IMR-90 (cell line): ENCODE results near the gene FBXO17. TPM values are rescaled to one million over a fixed set of nuclear protein-coding genes. Genes with fewer than 3 reads are reported as not detected.

Experiments
- ATAC-seq: fragments of 200-7000 bp; cut with Tn5 transposase; 2 replicates; pipeline ENCODE4 v1.9.1; 2020; ENCODE audit warnings: low read depth, mild to moderate bottlenecking, moderate library complexity
- BruUV-seq: library from RNA; stranded (reverse); fragments of 400-500 nt; replicated peaks from 2 replicates; lab custom pipeline; 2021; lab: Mats Ljungman, UMichigan
- CTCF ChIA-PET: fragments of 300-600 bp; formaldehyde crosslinking; extraction: SDS; loops from one replicate; lab custom pipeline; 2021; ENCODE audit warnings: antibody characterized with exemption; lab: Yijun Ruan, JAX
- POLR2A ChIA-PET: fragments of 300-600 bp; sonication (Branson Sonifier 250); formaldehyde crosslinking; loops from one replicate; lab custom pipeline; 2022; ENCODE audit warnings: antibody characterized with exemption; ENCODE audit not compliant: unreplicated experiment; lab: Charles Lee
- DNase-seq: peaks from one replicate; pipeline ENCODE4 v3.0.0; 2013
- H2AFZ ChIP-seq: replicated peaks from 2 replicates; pipeline ENCODE3; 2013; ENCODE audit warnings: low read length, mild to moderate bottlenecking; ENCODE audit not compliant: poor library complexity
- H2AK5ac ChIP-seq: 2 replicates; pipeline ENCODE4 v1.6.1; 2013; ENCODE audit warnings: low read depth, low read length, inconsistent platforms
- H2AK9ac ChIP-seq: replicated peaks from 2 replicates; pipeline ENCODE3; 2013; ENCODE audit warnings: mild to moderate bottlenecking, low read depth, low read length, moderate library complexity; ENCODE audit not compliant: poor library complexity
- H2BK120ac ChIP-seq: 2 replicates; pipeline ENCODE4 v1.6.1; 2013; ENCODE audit warnings: low read depth, low read length, inconsistent platforms
- H2BK15ac ChIP-seq: 3 replicates; pipeline ENCODE4 v1.6.1; 2013; ENCODE audit warnings: low read depth, low read length, inconsistent platforms
- H2BK20ac ChIP-seq: 2 replicates; pipeline ENCODE4 v1.6.1; 2013; ENCODE audit warnings: low read depth, mild to moderate bottlenecking, inconsistent platforms, low read length, moderate library complexity
- H2BK5ac ChIP-seq: 2 replicates; pipeline ENCODE4 v1.6.1; 2013; ENCODE audit warnings: mild to moderate bottlenecking, low read depth, low read length, inconsistent platforms; ENCODE audit not compliant: poor library complexity, severe bottlenecking
- H3K14ac ChIP-seq: replicated peaks from 2 replicates; pipeline ENCODE4 v1.6.1; 2013; ENCODE audit warnings: low read depth, low read length, inconsistent platforms
- H3K18ac ChIP-seq: 2 replicates; pipeline ENCODE4 v1.6.1; 2013; ENCODE audit warnings: low read depth, low read length, control low read depth
- H3K23ac ChIP-seq: 2 replicates; pipeline ENCODE4 v1.6.1; 2013; ENCODE audit warnings: low read depth, low read length, inconsistent platforms
- H3K27ac ChIP-seq: 2 replicates; pipeline ENCODE4 v1.5.1; 2013; ENCODE audit warnings: mild to moderate bottlenecking, control low read depth, low read length; ENCODE audit not compliant: insufficient read depth
- H3K27me3 ChIP-seq: 2 replicates; pipeline ENCODE4 v1.6.1; 2013; ENCODE audit warnings: low read length; ENCODE audit not compliant: control insufficient read depth, insufficient read depth
- H3K36me3 ChIP-seq: 2 replicates; pipeline ENCODE4 v1.6.1; 2013; ENCODE audit warnings: low read length, mixed read lengths; ENCODE audit not compliant: control insufficient read depth, insufficient read depth
- H3K4ac ChIP-seq: 2 replicates; pipeline ENCODE4 v1.6.1; 2013; ENCODE audit warnings: low read depth, low read length, inconsistent platforms
- H3K4me1 ChIP-seq: 2 replicates; pipeline ENCODE4 v1.6.1; 2013; ENCODE audit warnings: low read length, mixed read lengths; ENCODE audit not compliant: control insufficient read depth, insufficient read depth
- H3K4me2 ChIP-seq: 2 replicates; pipeline ENCODE4 v1.6.1; 2013; ENCODE audit warnings: low read depth, mild to moderate bottlenecking, control low read depth, low read length, moderate library complexity
- H3K4me3 ChIP-seq: 2 replicates; pipeline ENCODE4 v1.5.1; 2013; ENCODE audit warnings: low read depth, mild to moderate bottlenecking, control low read depth, low read length, moderate library complexity; ENCODE audit not compliant: insufficient read depth
- H3K56ac ChIP-seq: 2 replicates; pipeline ENCODE4 v1.6.1; 2013; ENCODE audit warnings: low read length, inconsistent platforms; ENCODE audit not compliant: insufficient read depth; ENCODE audit errors: extremely low read depth
- H3K79me1 ChIP-seq, 2 experiments: 2 replicates each; pipeline ENCODE4 v1.6.1; 2013; ENCODE audit warnings: low read length in 2 of 2, inconsistent platforms in 1 of 2, low read depth in 1 of 2
- H3K9ac ChIP-seq: 2 replicates; pipeline ENCODE4 v1.6.1; 2013; ENCODE audit warnings: low read depth, low read length, control low read depth
- H3K9me1 ChIP-seq: 2 replicates; pipeline ENCODE4 v1.6.1; 2013; ENCODE audit warnings: low read length, inconsistent platforms; ENCODE audit not compliant: insufficient read depth
- H3K9me3 ChIP-seq: 2 replicates; pipeline ENCODE4 v1.6.1; 2013; ENCODE audit warnings: low read length; ENCODE audit not compliant: control insufficient read depth, insufficient read depth
- H4K20me1 ChIP-seq: 2 replicates; pipeline ENCODE4 v1.6.1; 2013; ENCODE audit warnings: low read length, inconsistent platforms; ENCODE audit not compliant: insufficient read depth
- H4K5ac ChIP-seq: 2 replicates; pipeline ENCODE4 v1.6.1; 2013; ENCODE audit warnings: mild to moderate bottlenecking, low read depth, low read length, control low read depth
- H4K8ac ChIP-seq, 2 experiments: 2 replicates each; pipeline ENCODE4 v1.6.1; 2013; ENCODE audit warnings: low read depth in 2 of 2, low read length in 2 of 2, control low read depth in 1 of 2, inconsistent platforms in 1 of 2
- H4K91ac ChIP-seq: 2 replicates; pipeline ENCODE4 v1.6.1; 2013; ENCODE audit warnings: low read depth, low read length, inconsistent platforms; ENCODE audit not compliant: insufficient read depth
- BHLHE40 ChIP-seq: fragments of 150-350 bp; IDR thresholded peaks from 2 replicates; pipeline ENCODE4 v1.6.1; 2016; ENCODE audit warnings: mild to moderate bottlenecking, low read depth, low read length
- CEBPB ChIP-seq: IDR thresholded peaks from 2 replicates; pipeline ENCODE4 v1.6.1; 2012; ENCODE audit warnings: low read depth, low read length, improper control_type of control experiment
- MXI1 ChIP-seq: IDR thresholded peaks from 2 replicates; pipeline ENCODE4 v1.6.1; 2012; ENCODE audit warnings: low read depth, mild to moderate bottlenecking, low read length, moderate library complexity, borderline replicate concordance
- NFE2L2 ChIP-seq: fragments of 150-350 bp; IDR thresholded peaks from 2 replicates; pipeline ENCODE4 v1.6.1; 2016; ENCODE audit warnings: low read depth, mild to moderate bottlenecking, low read length
- RCOR1 ChIP-seq: IDR thresholded peaks from 2 replicates; pipeline ENCODE4 v1.6.1; 2012; ENCODE audit warnings: mild to moderate bottlenecking, low read length, improper control_type of control experiment; ENCODE audit not compliant: insufficient replicate concordance
- RFX5 ChIP-seq: IDR thresholded peaks from 2 replicates; pipeline ENCODE4 v1.8.0; 2012; ENCODE audit warnings: low read depth, mild to moderate bottlenecking, low read length, moderate library complexity
- SMC3 ChIP-seq: fragments of 150-350 bp; IDR thresholded peaks from 2 replicates; pipeline ENCODE4 v1.6.1; 2016; ENCODE audit warnings: low read depth, mild to moderate bottlenecking, antibody characterized with exemption, low read length, moderate library complexity
- WGBS, 2 experiments: methylation state at CpG; one replicate each; pipeline versions ENCODE4 v1.1.5 to v1.1.7; 2013; ENCODE audit warnings: missing lambda C conversion rate in 2 of 2; ENCODE audit not compliant: insufficient read length in 1 of 2; ENCODE audit errors: extremely low coverage in 2 of 2; 5-methylcytosine and 5-hydroxymethylcytosine counted together
- dilution Hi-C: fragments of 300-500 bp; cut with HindIII; formaldehyde crosslinking; loops from one replicate; pipeline ENCODE4 v1.14.3; 2018; ENCODE audit warnings: low sequenced_read_pairs; ENCODE audit not compliant: unreplicated experiment
- in situ Hi-C: fragments of 300-500 bp; cut with MboI; formaldehyde crosslinking; loops from 3 replicates; pipeline ENCODE4 v1.14.3; 2019; ENCODE audit warnings: low sequenced_read_pairs, inconsistent platforms, mixed read lengths
- intact Hi-C: fragments of 100-400 bp; cut with micrococcal nuclease; formaldehyde crosslinking; loops from 2 replicates; pipeline ENCODE4 v1.10.0; 2022
- polyA plus RNA-seq, 3 experiments: library from polyadenylated mRNA; depleted of rRNA; stranded (reverse); fragments of >200 nt; gene quantifications; 2 replicates each; pipeline ENCODE4 v1.2.3, GENCODE V29; 2012; ENCODE audit warnings: low replicate concordance in 1 of 3
- total RNA-seq: library from RNA; depleted of rRNA; stranded (reverse); fragments of >200 nt; gene quantifications from 2 replicates; pipeline ENCODE4 v1.2.3, GENCODE V29; 2012
- TF ChIP-seq, protein P1 (sequence below): fragments of 150-350 bp; IDR thresholded peaks from 2 replicates; pipeline ENCODE4 v1.6.1; 2017; ENCODE audit warnings: mild to moderate bottlenecking, antibody characterized with exemption, low read length, low read depth

The FBXO17 gene
- total and polyA plus RNA-seq, 2 of the 4 experiments (the other 2 are of a cell fraction) = 10.8 to 20.7 TPM

- no peak overlapping the region for H3K14ac ChIP-seq
- H3K23ac ChIP-seq = no peak overlapping the region
- dilution Hi-C loops (no loop called here), intact Hi-C loops (loop anchor here (5.0 kb wide), 1 partner anchor 286 kb away; the partner anchor contains the start of gene ACTN4), in situ Hi-C loops (loop anchor here (25.0 kb wide), 1 partner anchor 521 kb away; the partner anchor contains the start of gene FAM98C)
- H3K9me3 ChIP-seq = no peaks in the 10 kb centered on the region
- H3K9ac ChIP-seq = no peak overlapping the region
- H2AK5ac ChIP-seq = no peak overlapping the region
- H3K18ac ChIP-seq = no peak overlapping the region
- no peak overlapping the region for H4K91ac ChIP-seq
- no peak overlapping the region for H3K56ac ChIP-seq
- no peak overlapping the region for H3K4me3 ChIP-seq
- no peak overlapping the region for H2BK120ac ChIP-seq
- H3K79me1 ChIP-seq = peaks cover 29 to 50% of the 10 kb centered on the region in 2 experiments; a peak in 3 of 4 replicates
- no peaks in the 10 kb centered on the region; the same call in 1 of the 2 replicates for H4K20me1 ChIP-seq
- H2AFZ ChIP-seq = no peak overlapping the region
- H2BK15ac ChIP-seq = no peak overlapping the region
- peaks cover 11% of the 10 kb centered on the region for H3K36me3 ChIP-seq
- H3K27ac ChIP-seq = no peak overlapping the region
- no peak overlapping the region for H2BK20ac ChIP-seq
- H4K8ac ChIP-seq = no peak overlapping the region
- BruUV-seq = no TSS peak
- H3K4me2 ChIP-seq = no peak overlapping the region
- H3K9me1 ChIP-seq = peaks cover 3% of the 10 kb centered on the region; the same call in 1 of the 2 replicates
- TF ChIP-seq, protein P1, sequence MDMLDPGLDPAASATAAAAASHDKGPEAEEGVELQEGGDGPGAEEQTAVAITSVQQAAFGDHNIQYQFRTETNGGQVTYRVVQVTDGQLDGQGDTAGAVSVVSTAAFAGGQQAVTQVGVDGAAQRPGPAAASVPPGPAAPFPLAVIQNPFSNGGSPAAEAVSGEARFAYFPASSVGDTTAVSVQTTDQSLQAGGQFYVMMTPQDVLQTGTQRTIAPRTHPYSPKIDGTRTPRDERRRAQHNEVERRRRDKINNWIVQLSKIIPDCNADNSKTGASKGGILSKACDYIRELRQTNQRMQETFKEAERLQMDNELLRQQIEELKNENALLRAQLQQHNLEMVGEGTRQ = no peak
- TF ChIP-seq NFE2L2 (no peak), SMC3 (no peak), RCOR1 (no peak), MXI1 (no peak), BHLHE40 (no peak), RFX5 (no peak), CEBPB (no peak)
- ChIA-PET POLR2A (no interaction called here), CTCF (interaction anchor here (0.6 kb wide), 1 partner anchor 370 kb away, joined by 5 read pairs; no protein-coding TSS in a partner anchor)
- 100% methylated on average over 1 of the region's 4 CpGs; no CpG with 5 or more reads in 1 of the 2 experiments for WGBS, 2 experiments
- H2BK5ac ChIP-seq = no peak overlapping the region
- no peaks in the 10 kb centered on the region for H3K27me3 ChIP-seq
- no peak for DNase-seq
- no peak overlapping the region for H2AK9ac ChIP-seq
- no peak overlapping the region for H4K5ac ChIP-seq
- no peak overlapping the region for H3K4ac ChIP-seq
- ATAC-seq = no peak
- H3K4me1 ChIP-seq = no peaks in the 10 kb centered on the region
These were observed 42.0 kb downstream of the FBXO17 start for GRCh38 chr19:38933544-38933943.
